K562 (cell line): ENCODE data around the gene RBBP8. TPM values are rescaled to one million over a fixed set of nuclear protein-coding genes. Genes with fewer than 3 reads are reported as not detected.

Experiments used
- CTBP1 ChIP-seq: fragments of 450-650 bp; IDR thresholded peaks from 2 replicates; pipeline ENCODE4 v1.6.1; 2016; ENCODE audit warnings: borderline replicate concordance
- ELF1 ChIP-seq: fragments of 200-800 bp; sonication (Bioruptor generic); IDR thresholded peaks from 2 replicates; pipeline ENCODE4 v1.6.1; 2016; ENCODE audit warnings: missing genetic modification characterization, missing compliant biosample characterization
- ESRRA ChIP-seq: fragments of 450-650 bp; IDR thresholded peaks from 2 replicates; pipeline ENCODE4 v1.6.1; 2014; ENCODE audit warnings: low read depth, mild to moderate bottlenecking, moderate library complexity, borderline replicate concordance
- FOXJ2 ChIP-seq: fragments of 200-800 bp; sonication (Bioruptor generic); IDR thresholded peaks from 2 replicates; pipeline ENCODE4 v1.6.1; 2016; ENCODE audit warnings: missing genetic modification characterization, missing compliant biosample characterization
- GATA2 ChIP-seq: sonication (generic); formaldehyde crosslinking; IDR thresholded peaks from 2 replicates; pipeline ENCODE4 v1.4.0; 2020; ENCODE audit warnings: mild to moderate bottlenecking, missing genetic modification reagents
- MECOM ChIP-seq: fragments of 250-450 bp; sonication (Bioruptor Pico); IDR thresholded peaks from 2 replicates; pipeline ENCODE4 v1.8.0; 2022; ENCODE audit warnings: inconsistent platforms
- PBX2 ChIP-seq, 2 experiments: IDR thresholded peaks in 1 of 2; conservative IDR thresholded peaks in 1 of 2; 2 replicates each; pipeline ENCODE4 v1.6.1; 2016; ENCODE audit warnings: low read depth in 2 of 2, mild to moderate bottlenecking in 1 of 2, missing compliant biosample characterization in 1 of 2, missing genetic modification characterization in 1 of 2, moderate library complexity in 1 of 2
- RCOR1 ChIP-seq, 2 experiments: IDR thresholded peaks; 2 replicates each; pipeline ENCODE4 v1.6.1; 2012; ENCODE audit warnings: low read depth in 2 of 2, low read length in 2 of 2, borderline replicate concordance in 1 of 2, improper control_type of control experiment in 1 of 2
- RFX1 ChIP-seq: fragments of 450-650 bp; IDR thresholded peaks from 2 replicates; pipeline ENCODE4 v1.6.1; 2016; ENCODE audit warnings: mild to moderate bottlenecking, moderate library complexity
- STAT5A ChIP-seq: IDR thresholded peaks from 2 replicates; pipeline ENCODE4 v1.6.1; 2012; ENCODE audit warnings: low read length, inconsistent platforms, borderline replicate concordance
- STAT5B ChIP-seq: fragments of 250-450 bp; sonication (Bioruptor Pico); IDR thresholded peaks from 2 replicates; pipeline ENCODE4 v1.8.0; 2021; ENCODE audit warnings: mild to moderate bottlenecking, inconsistent platforms
- TGIF2 ChIP-seq: sonication (generic); formaldehyde crosslinking; IDR thresholded peaks from 2 replicates; pipeline ENCODE4 v1.8.1; 2022; ENCODE audit warnings: mild to moderate bottlenecking, missing genetic modification reagents, moderate library complexity
- ZBTB33 ChIP-seq: sonication (generic); formaldehyde crosslinking; IDR thresholded peaks from 2 replicates; pipeline ENCODE4 v1.8.1; 2023; ENCODE audit warnings: mild to moderate bottlenecking, missing genetic modification reagents
- ZNF512 ChIP-seq: IDR thresholded peaks from 2 replicates; pipeline ENCODE4 v1.6.1; 2016; ENCODE audit warnings: missing genetic modification characterization, missing compliant biosample characterization
- ZNF75A ChIP-seq: fragments of 450-650 bp; formaldehyde crosslinking; IDR thresholded peaks from 2 replicates; pipeline ENCODE4 v1.4.0; 2020; ENCODE audit warnings: mild to moderate bottlenecking
- ZNF77 ChIP-seq: fragments of 250-450 bp; sonication (Bioruptor Pico); IDR thresholded peaks from 2 replicates; pipeline ENCODE4 v1.5.0; 2020
- ZSCAN29 ChIP-seq: fragments of 450-650 bp; IDR thresholded peaks from 2 replicates; pipeline ENCODE4 v1.6.1; 2017
- polyA plus RNA-seq, 8 experiments: library from polyadenylated mRNA; depleted of rRNA in 4 of 8; stranded (reverse) in 5 of 8; unstranded in 3 of 8; fragments of >200 nt; fragmentation: Nextera tagmentation in 2 of 8; fragmentation: Illumina TruSeq in 1 of 8; extraction: Ambion mirVana in 2 of 8; extraction: Trizol in 1 of 8; gene quantifications; 2 replicates each; pipeline versions ENCODE4 v1.2.1 to v1.2.3, GENCODE V29; 2011 to 2014; ENCODE audit warnings: inconsistent platforms in 1 of 8, missing spikeins in 1 of 8
- total RNA-seq, 7 experiments: library from RNA; depleted of rRNA in 6 of 7; stranded (reverse); fragments of >200 nt in 6 of 7; fragmentation: Illumina TruSeq in 2 of 7; extraction: Trizol in 2 of 7; gene quantifications; 2 replicates each; pipeline versions ENCODE4 v1.2.1 to v1.2.3, GENCODE V29; 2011 to 2021; ENCODE audit warnings: low replicate concordance in 1 of 7
- TF ChIP-seq, protein P1 (sequence below): fragments of 250-450 bp; sonication (Bioruptor Pico); IDR thresholded peaks from 2 replicates; pipeline ENCODE4 v1.4.0; 2020; ENCODE audit warnings: mild to moderate bottlenecking
- TF ChIP-seq, protein P2 (sequence below): sonication (generic); formaldehyde crosslinking; IDR thresholded peaks from 2 replicates; pipeline ENCODE4 v1.8.0; 2022; ENCODE audit warnings: missing genetic modification reagents, mild to moderate bottlenecking, borderline replicate concordance

The RBBP8 gene
- total and polyA plus RNA-seq, 9 of the 15 experiments (the other 6 are each of a cell fraction or from before 2014, with no cell fraction given) = 28.4 to 63.1 (median 48.9) TPM

- TF ChIP-seq, protein P1, sequence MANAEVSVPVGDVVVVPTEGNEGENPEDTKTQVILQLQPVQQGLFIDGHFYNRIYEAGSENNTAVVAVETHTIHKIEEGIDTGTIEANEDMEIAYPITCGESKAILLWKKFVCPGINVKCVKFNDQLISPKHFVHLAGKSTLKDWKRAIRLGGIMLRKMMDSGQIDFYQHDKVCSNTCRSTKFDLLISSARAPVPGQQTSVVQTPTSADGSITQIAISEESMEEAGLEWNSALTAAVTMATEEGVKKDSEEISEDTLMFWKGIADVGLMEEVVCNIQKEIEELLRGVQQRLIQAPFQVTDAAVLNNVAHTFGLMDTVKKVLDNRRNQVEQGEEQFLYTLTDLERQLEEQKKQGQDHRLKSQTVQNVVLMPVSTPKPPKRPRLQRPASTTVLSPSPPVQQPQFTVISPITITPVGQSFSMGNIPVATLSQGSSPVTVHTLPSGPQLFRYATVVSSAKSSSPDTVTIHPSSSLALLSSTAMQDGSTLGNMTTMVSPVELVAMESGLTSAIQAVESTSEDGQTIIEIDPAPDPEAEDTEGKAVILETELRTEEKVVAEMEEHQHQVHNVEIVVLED (CRISPR knock-in tag) = no peak
- TF ChIP-seq ZNF75A (no peak), RCOR1 (IDR thresholded peaks at IDR 0.05; ENCODE audit: borderline replicate concordance in 1 of 2, low read depth in 2 of 2, low read length in 2 of 2) (no peak), STAT5A (peak; percentile 61), ZBTB33 (CRISPR knock-in tag) (no peak), PBX2 (CRISPR knock-in tag; IDR thresholded peaks at IDR 0.05; ENCODE audit: low read depth) (no peak), PBX2 (tag; conservative IDR thresholded peaks at IDR 0.05; ENCODE audit: low read depth) (peak; percentile 85), MECOM (CRISPR knock-in tag) (peak; percentile 80; the same call in 1 of the 2 replicates), FOXJ2 (tag) (no peak), ZSCAN29 (no peak), GATA2 (CRISPR knock-in tag) (no peak), STAT5B (CRISPR knock-in tag) (no peak), ZNF77 (CRISPR knock-in tag) (no peak), RFX1 (peak; percentile 79), TGIF2 (no peak), CTBP1 (peak; percentile 38; the same call in 1 of the 2 replicates), ZNF512 (tag) (no peak), ELF1 (tag) (no peak), ESRRA (peak; percentile 86)
- TF ChIP-seq, protein P2, sequence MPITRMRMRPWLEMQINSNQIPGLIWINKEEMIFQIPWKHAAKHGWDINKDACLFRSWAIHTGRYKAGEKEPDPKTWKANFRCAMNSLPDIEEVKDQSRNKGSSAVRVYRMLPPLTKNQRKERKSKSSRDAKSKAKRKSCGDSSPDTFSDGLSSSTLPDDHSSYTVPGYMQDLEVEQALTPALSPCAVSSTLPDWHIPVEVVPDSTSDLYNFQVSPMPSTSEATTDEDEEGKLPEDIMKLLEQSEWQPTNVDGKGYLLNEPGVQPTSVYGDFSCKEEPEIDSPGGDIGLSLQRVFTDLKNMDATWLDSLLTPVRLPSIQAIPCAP (CRISPR knock-in tag) = no peak
Observed at GRCh38 chr18:23036660-23037201, 103.6 kb downstream of the RBBP8 start (continued).
